ENCODE results near the gene PPME1.
"Not testable (repeated sequence)": the region's sequence is repeated elsewhere in the genome, so short reads cannot be mapped to it uniquely, and the experiment has no call there.

PPME1 gene

DNA sequence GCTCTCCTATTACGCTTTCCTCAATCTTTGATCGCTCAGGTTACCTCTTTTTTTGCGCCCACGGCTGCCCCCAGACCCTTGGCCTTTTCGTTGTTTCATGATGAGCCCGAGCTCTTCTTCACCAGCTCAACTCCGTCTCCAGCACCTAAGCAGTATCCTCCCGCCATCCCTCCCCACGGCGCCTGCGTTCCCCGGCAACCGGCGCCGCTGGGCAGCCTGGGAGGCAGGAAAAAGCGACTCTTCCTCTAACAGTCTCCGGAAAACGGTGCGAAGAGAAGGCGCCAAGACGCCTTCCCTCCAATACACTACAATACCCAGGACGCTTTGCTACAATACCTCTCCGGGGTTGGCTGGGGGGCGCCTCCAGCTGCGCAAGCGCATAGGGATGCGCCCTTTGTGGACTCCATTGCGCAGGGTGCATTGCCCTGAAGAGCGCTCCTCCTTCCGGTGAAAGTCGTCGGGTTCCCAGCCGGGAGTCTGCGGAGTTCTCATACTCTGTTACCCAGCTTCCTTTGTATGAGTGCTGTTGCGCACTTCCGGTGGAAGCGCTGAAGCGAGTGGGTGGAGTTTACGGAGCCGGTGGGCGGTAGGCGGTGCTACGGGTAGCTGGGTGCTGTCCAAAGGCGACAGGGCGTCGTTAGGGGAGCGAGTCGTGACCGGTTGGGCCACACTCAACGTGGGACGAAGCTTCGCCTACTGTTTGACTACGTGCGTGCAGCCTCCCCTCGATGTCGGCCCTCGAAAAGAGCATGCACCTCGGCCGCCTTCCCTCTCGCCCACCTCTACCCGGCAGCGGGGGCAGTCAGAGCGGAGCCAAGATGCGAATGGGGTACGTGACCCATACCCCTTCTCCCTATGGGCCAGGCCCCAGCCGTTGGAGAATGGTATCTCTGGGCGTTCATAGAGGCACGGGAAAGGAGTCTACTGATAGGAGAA lies at the start of gene PPME1, which contains the start of gene C2CD3:
TSS of gene PPME1 (plus strand) at position 596 of the 936 bp plus-strand sequence. CDS start at position 729, 133 bp downstream.
TSS of gene C2CD3 (minus strand) at position 309 of the 936 bp plus-strand sequence. CDS start at position 99, 210 bp downstream.
- FAIRE-seq: peak; percentile 55

- FAIRE-seq: no peak
These were observed 49.3 kb upstream of the PPME1 start for GRCh38 chr11:74121804-74122203.

GRCh38 chr11:74123008-74123448 lies 48.1 kb upstream of the PPME1 start:
- FAIRE-seq: no peak

- not testable (repeated sequence) for FAIRE-seq
These were observed 42.0 kb upstream of the PPME1 start for GRCh38 chr11:74129121-74129520.

DNA sequence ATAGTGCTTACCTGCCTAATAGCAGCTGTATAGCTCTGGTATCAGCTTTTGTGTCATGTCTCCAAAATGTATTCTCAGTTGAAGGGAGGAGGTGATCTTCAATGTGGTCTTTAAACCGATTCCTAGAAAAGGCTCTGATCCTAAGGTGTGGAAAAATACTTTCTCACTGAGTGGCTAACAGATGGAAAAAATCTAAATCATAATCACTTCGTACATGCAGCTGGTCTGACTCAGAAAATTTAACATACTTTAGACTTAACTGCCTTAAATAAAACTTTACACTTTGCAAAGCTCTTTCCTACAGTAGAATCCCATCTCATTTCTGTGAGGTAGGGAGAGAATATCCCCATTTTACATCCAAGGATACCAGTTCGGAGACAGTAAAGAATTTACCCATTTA lies 38.3 kb upstream of the PPME1 start:
- no peak for FAIRE-seq

DNA sequence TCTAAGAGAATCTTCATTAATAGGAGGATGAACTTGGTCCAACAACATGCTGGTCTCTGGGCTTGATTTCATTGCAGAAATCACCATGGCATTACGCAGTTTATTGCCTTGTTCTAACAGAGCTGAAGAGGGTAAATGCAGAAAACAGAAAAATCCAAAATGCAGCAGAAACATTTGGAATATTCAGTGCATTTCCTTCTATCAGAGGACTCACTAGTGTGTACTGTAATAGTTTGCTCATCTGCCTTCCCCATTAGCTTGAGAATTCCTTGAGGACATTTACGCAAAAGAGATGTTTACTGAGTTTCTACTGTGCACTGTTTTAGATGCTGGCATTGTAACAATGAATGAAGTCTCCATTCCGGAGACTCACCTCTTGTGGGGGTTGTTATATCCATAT lies 37.7 kb upstream of the PPME1 start:
- no peak for FAIRE-seq

DNA sequence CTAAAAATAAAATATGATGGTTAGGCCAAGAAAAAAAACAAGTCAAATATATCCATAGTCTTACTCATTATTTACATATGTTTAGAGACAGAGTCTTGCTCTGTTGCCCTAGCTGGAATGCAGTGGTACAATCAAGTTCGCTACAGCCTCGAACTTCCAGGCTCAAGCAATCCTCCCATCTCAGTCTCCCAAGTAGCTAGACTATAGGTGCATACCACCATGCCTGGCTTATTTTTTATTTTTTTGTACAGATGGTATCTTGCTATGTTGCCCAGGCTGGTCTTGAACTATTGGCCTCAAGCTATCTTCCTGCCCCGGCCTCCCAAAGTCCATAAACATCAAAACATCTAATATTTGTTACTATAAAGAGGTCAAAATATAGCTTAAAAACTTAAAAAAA lies 36.4 kb upstream of the PPME1 start:
- FAIRE-seq: no peak

- FAIRE-seq: no peak
These were observed 35.8 kb upstream of the PPME1 start for GRCh38 chr11:74135127-74135840.

DNA sequence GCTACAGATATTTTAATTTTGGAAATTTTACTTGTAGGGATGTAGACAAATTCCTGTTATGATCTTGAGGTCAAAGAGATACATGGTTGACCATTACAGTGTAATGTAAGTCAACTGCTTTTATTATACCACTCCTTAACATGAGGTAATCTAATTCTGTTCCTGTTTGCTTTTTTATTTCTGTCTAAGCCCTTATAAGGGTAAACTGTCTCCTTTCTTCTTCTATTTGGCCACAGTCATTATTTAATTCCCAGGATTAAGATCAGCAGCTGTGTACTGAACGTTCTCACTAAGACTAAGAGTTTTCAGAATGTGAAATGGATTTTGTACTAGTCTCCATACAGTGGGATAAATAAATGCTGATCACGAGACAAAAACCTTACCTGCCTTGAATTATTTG lies 33.1 kb upstream of the PPME1 start:
- no peak for FAIRE-seq

DNA sequence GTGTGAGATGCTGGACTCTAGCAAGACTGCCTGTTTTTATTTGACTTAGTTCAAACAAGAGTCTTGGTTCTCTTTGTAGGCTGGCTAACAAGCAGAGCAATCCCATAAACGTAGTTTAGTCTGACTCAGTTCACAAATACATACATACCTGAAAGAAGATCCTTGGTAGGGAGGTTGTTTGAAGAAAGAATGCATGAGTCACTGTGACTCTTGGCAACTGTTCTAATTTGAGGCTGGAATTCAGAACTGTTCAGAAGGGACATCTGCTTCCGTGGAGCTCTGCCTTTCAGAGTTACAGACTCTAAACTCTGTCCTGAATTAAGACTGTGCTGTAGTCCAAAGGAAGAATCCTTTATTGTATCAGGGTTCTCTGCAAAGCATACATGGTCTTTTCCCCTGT lies 32.5 kb upstream of the PPME1 start:
- no peak for FAIRE-seq

DNA sequence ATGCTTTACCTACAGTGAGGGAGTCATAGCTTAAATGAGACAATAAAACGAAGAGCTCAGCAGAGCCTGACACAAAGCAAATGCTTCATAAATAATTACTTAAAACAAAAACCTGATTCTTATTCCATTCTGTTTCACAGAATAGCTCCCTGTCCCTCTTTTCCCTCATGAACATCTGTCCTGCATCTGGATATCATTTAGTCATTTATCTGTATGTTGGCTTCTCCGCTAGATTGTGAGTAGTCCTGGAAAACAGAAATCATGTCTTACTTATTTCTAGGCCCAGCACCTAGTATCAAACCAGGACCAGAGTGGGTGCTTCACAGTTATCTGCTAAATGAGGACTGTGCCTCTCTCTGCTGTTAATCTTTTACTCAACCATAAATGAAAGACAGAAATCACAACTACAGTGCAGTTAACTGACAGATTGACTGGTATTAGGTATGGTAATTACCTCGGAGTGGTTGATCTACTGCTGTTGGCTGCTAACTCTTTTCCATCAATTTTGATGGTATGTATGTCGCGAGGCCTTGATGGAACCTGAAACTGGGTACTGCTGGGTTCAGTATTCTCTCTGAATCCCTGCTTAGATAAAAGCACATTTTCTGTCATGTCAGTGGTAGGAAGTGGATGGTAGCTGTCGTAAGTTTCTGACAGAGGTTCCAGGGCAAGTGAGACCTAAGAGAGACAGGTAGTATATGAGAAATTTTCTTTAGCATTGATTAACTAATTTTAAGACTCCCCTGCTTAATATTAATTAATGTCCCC lies 31.8 kb upstream of the PPME1 start:
- FAIRE-seq: no peak

GRCh38 chr11:74139919-74140431 lies 31.1 kb upstream of the PPME1 start:
- not testable (repeated sequence) for FAIRE-seq

- no peak for FAIRE-seq
These were observed 29.8 kb upstream of the PPME1 start for GRCh38 chr11:74141241-74141695.

- no peak for FAIRE-seq
These were observed 29.2 kb upstream of the PPME1 start for GRCh38 chr11:74141908-74142307.

DNA sequence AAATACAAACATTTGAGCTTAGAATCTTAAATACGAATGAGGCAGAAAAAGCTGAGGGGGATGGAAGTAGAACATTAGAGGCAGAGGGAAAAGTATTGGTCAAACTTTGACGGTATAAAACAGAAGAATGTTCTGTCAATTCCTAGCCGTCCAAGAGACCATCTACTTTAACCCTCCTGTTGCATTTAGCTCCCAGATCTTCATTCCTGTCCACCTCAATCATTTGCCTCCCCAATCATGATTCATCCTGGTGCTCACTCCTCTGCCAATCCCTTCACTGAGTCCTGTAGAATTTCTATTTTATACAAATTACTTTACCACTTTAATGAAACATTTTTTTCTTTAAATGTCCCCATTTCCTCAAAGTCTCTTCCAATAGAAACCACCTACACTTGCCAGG lies 28.5 kb upstream of the PPME1 start:
- FAIRE-seq: no peak

DNA sequence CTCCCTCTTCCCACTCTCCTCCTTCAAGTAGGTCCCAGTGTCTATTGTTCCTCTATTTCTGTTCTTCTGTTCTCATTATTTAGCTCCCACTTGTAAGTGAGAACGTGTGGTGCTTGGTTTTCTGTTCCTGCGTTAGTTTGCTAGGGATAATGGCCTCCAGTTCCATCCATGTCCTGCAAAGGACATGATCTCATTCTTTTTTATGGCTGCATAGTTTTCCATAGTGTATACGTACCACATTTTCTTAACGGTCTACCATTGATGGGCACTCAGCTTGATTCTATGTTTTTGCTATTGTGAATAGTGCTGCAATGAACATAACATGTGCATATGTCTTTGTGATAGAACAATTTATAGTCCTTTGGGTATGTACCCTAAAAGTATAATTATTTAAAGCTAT lies 26.5 kb upstream of the PPME1 start:
- FAIRE-seq: no peak

DNA sequence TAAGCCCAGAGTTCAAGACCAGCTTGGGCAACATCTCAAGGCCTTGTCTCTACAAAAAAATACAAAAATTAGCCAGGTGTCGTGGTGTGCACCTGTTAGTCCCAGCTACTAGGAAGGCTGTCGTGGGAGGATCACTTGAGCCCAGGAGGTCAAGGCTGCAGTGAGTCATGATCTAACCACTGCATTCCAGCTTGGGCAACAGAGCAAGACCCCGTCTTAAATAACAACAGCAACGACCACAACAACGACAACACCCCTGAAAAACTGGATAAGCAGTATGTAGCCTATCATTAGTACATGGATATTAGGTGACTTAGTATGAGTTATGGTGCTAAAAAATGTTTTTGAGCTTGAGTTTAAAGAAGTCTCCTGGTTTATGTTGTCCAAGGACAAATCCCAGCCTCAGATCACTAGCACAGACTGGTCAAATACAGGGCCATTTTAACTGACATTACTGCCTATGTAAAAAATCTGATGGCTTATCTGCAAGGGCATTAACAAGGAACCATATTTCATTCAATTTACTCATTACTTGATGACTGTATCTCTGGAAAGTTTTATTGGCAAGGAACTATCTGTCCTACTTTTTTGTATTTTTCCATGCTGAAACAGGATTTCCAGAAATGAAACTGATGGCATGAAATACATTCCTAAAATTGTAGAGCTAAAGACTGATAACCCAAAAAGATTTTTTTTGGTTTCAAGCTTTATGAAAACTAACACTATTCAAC lies 23.7 kb upstream of the PPME1 start:
- no peak for FAIRE-seq

DNA sequence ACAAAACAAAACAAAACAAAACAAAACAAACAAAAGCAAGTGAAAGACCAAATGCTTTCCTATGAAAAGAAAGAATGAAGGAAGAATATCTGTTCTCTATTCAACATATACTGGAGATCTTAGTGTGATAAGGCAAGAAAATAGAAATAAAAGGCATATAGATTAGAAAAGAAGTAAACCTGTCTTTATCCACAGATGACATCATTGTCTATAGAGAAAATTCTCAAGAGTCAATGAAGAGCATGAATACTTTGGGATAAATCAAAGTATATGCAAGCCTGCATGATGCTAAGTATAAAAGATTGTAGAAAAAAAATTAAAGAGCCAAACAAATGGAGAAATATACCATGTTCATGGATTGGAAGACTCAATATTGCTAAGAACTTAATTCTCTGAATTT lies 17.9 kb upstream of the PPME1 start:
- no peak for FAIRE-seq

- FAIRE-seq: no peak
These were observed 16.3 kb upstream of the PPME1 start for GRCh38 chr11:74154620-74155281.

DNA sequence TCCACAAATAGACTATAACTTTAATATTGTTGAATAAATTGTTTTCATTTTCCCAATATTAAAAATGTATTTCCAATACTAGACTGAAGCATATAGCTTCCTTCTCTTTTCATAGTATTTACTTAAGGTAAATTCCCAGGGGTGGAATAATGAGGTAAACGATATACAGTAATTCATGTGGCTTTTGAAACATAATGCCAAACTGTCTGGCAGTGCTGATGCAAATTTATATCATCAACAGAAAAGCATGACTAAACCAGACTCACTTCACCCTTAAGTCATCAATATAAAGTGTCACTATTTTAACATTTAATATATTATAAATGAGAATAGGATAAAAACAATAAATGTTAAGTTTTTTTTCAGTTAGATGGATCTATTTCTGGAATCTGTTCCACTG lies 13.9 kb upstream of the PPME1 start:
- no peak for FAIRE-seq

- no peak for FAIRE-seq
These were observed 11.4 kb upstream of the PPME1 start for GRCh38 chr11:74159642-74160041.
